ENCODE data around the gene F11.

The F11 gene

GRCh38 chr4:186326391-186326790, 60.4 kb downstream of the F11 start:
- no peak for TF ChIP-seq PAX5 (IDR thresholded peaks at IDR 0.05; ENCODE audit: insufficient read depth, low read length, severe bottlenecking)
- no peak for TF ChIP-seq TAF1 (IDR thresholded peaks at IDR 0.05; ENCODE audit: low read depth, low read length)
- FAIRE-seq (no peak), DNase-seq (ENCODE audit: insufficient read length, low spot score) (no peak)

- no peak for FAIRE-seq
- DNase-seq (ENCODE audit: insufficient read length, low spot score): no peak
- no peak for TF ChIP-seq TAF1 (IDR thresholded peaks at IDR 0.05; ENCODE audit: low read depth, low read length)
- no peak for TF ChIP-seq POLR2A (IDR thresholded peaks at IDR 0.05; ENCODE audit: low read depth, low read length)
Measured at GRCh38 chr4:186329372-186329771, 63.4 kb downstream of the F11 start.

GRCh38 chr4:186330368-186330767, 64.4 kb downstream of the F11 start:
- no peak for TF ChIP-seq POLR2AphosphoS5 (IDR thresholded peaks at IDR 0.05; ENCODE audit: low read depth, low read length)
- no peak for TF ChIP-seq PAX5 (IDR thresholded peaks at IDR 0.05; ENCODE audit: insufficient read depth, low read length, severe bottlenecking)
- no peak for TF ChIP-seq SPI1 (IDR thresholded peaks at IDR 0.05; ENCODE audit: low read depth, low read length)
- TF ChIP-seq POLR2A (IDR thresholded peaks at IDR 0.05; ENCODE audit: low read depth, low read length): no peak
- no peak for TF ChIP-seq TAF1 (IDR thresholded peaks at IDR 0.05; ENCODE audit: low read depth, low read length)
- no peak for TF ChIP-seq POU2F2 (IDR thresholded peaks at IDR 0.05; ENCODE audit: low read depth, low read length)
- FAIRE-seq (no peak), DNase-seq (ENCODE audit: insufficient read length, low spot score) (no peak)

GRCh38 chr4:186335793-186336192, 69.8 kb downstream of the F11 start:
- TF ChIP-seq SPI1 (IDR thresholded peaks at IDR 0.05; ENCODE audit: low read depth, low read length): no peak
- TF ChIP-seq POLR2A (IDR thresholded peaks at IDR 0.05; ENCODE audit: low read depth, low read length): no peak
- FAIRE-seq (no peak), DNase-seq (ENCODE audit: insufficient read length, low spot score) (no peak)

Data from GM12891 (cell line).